Measurements from ENCODE around the gene SNX30. TPM values are rescaled to one million over a fixed set of nuclear protein-coding genes. Genes with fewer than 3 reads are reported as not detected.

The SNX30 gene
- total and polyA plus RNA-seq, 3 experiments from 2014 or later: 3.3 to 3.9 (median 3.7) TPM

DNA sequence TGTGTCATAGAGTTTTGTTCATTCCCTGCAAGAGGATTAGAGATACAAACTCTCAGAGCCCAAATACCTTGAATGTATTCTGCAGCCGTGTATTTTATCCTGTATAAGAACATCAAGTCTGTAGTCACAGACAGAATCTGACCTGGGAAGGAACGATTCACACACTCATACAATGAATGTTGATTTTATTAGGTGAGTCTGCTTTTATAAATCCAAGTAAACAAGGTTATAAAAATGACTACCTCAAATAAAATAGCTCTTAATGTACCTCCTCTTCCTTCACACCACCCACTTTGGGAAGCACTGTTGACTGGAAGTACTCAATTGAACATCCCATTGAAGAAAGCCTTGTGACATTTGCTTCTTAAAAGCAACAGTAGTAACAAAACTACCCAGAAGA, 128.2 kb downstream of the SNX30 start:
- Histone ChIP-seq H3K4me1 (ENCODE audit: insufficient read depth, low read length) (no peaks in the 10 kb centered on the region), H3K36me3 (ENCODE audit: insufficient read depth, low read length) (peaks cover 5% of the 10 kb centered on the region), H3K27me3 (ENCODE audit: insufficient read depth, low read length, poor library complexity, severe bottlenecking) (no peaks in the 10 kb centered on the region), H3K9me3 (ENCODE audit: low read length) (no peaks in the 10 kb centered on the region), H3K27ac (ENCODE audit: low read depth, low read length) (no peak overlapping the region), H3K4me3 (ENCODE audit: low read length) (no peak overlapping the region)
- no peak for DNase-seq
- H3K36me3 Mint-ChIP-seq: peaks cover 15 to 31% (median 24%) of the 10 kb centered on the region in 3 donors
- no peaks in the 10 kb centered on the region for H3K4me1 Mint-ChIP-seq
- no peaks in the 10 kb centered on the region for H3K27me3 Mint-ChIP-seq
- H3K4me3 Mint-ChIP-seq: no peak overlapping the region
- CTCF ChIA-PET: interaction anchor here (1.0 kb wide), 1 partner anchor 36 kb away, joined by 3 read pairs; no protein-coding TSS in a partner anchor
- no peak overlapping the region for H3K27ac Mint-ChIP-seq
- no peaks in the 10 kb centered on the region for H3K9me3 Mint-ChIP-seq
- POLR2A ChIA-PET: no interaction called here

- ChIA-PET CTCF (no interaction called here), POLR2A (no interaction called here)
- Mint-ChIP-seq H3K9me3 (no peaks in the 10 kb centered on the region), H3K36me3 (peaks cover 15 to 25% (median 20%) of the 10 kb centered on the region in 3 donors), H3K4me3 (no peak overlapping the region), H3K4me1 (no peaks in the 10 kb centered on the region), H3K27ac (no peak overlapping the region), H3K27me3 (no peaks in the 10 kb centered on the region)
- no peak overlapping the region for H3K4me3 ChIP-seq (ENCODE audit: low read length)
- DNase-seq: no peak
- no peak overlapping the region for H3K27ac ChIP-seq (ENCODE audit: low read depth, low read length)
- no peaks in the 10 kb centered on the region for H3K4me1 ChIP-seq (ENCODE audit: insufficient read depth, low read length)
- H3K27me3 ChIP-seq (ENCODE audit: insufficient read depth, low read length, poor library complexity, severe bottlenecking): no peaks in the 10 kb centered on the region
- H3K9me3 ChIP-seq (ENCODE audit: low read length): no peaks in the 10 kb centered on the region
- H3K36me3 ChIP-seq (ENCODE audit: insufficient read depth, low read length): no peaks in the 10 kb centered on the region
These were observed 130.1 kb downstream of the SNX30 start for GRCh38 chr9:112880650-112881049.

GRCh38 chr9:112881331-112881730, 130.8 kb downstream of the SNX30 start:
- Mint-ChIP-seq H3K4me3 (no peak overlapping the region), H3K4me1 (no peaks in the 10 kb centered on the region), H3K27ac (peak overlapping the region in 1 of 8 donors; percentile 36), H3K36me3 (peaks cover 11 to 20% (median 19%) of the 10 kb centered on the region in 3 donors), H3K27me3 (no peaks in the 10 kb centered on the region), H3K9me3 (no peaks in the 10 kb centered on the region)
- Histone ChIP-seq H3K36me3 (ENCODE audit: insufficient read depth, low read length) (no peaks in the 10 kb centered on the region), H3K27ac (ENCODE audit: low read depth, low read length) (no peak overlapping the region), H3K27me3 (ENCODE audit: insufficient read depth, low read length, poor library complexity, severe bottlenecking) (no peaks in the 10 kb centered on the region), H3K4me3 (ENCODE audit: low read length) (no peak overlapping the region), H3K9me3 (ENCODE audit: low read length) (no peaks in the 10 kb centered on the region), H3K4me1 (ENCODE audit: insufficient read depth, low read length) (no peaks in the 10 kb centered on the region)
- CTCF ChIA-PET: no interaction called here
- POLR2A ChIA-PET: no interaction called here
- DNase-seq: no peak

DNA sequence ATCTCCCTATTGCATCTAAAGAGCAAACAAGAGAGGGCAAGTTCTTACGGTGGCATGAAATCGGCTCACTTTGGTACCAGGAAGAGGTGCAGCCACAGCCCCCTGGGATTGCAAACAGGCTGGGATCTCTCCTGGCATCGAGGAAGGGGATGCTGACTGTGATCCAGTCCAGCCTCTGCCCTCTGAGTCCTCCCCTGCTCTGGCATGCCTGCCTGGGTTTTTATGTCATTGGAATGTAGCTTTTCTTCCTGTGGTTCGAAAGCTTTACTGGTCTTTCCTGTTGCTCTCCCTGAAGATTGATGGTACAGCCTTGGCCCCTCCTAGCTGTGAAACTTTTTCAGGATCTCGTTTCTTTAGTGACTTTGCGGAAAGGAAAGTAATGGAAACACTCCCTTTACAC, 133.5 kb downstream of the SNX30 start:
- no peaks in the 10 kb centered on the region for H3K9me3 ChIP-seq (ENCODE audit: low read length)
- CTCF ChIA-PET: no interaction called here
- no peaks in the 10 kb centered on the region for H3K4me1 ChIP-seq (ENCODE audit: insufficient read depth, low read length)
- POLR2A ChIA-PET: no interaction called here
- H3K27ac Mint-ChIP-seq: no peak overlapping the region
- no peak overlapping the region for H3K4me3 Mint-ChIP-seq
- H3K27me3 ChIP-seq (ENCODE audit: insufficient read depth, low read length, poor library complexity, severe bottlenecking): no peaks in the 10 kb centered on the region
- H3K36me3 Mint-ChIP-seq: peaks cover 5 to 6% (median 6%) of the 10 kb centered on the region in 3 donors
- no peaks in the 10 kb centered on the region for H3K9me3 Mint-ChIP-seq
- no peak overlapping the region for H3K27ac ChIP-seq (ENCODE audit: low read depth, low read length)
- H3K27me3 Mint-ChIP-seq: no peaks in the 10 kb centered on the region
- H3K4me1 Mint-ChIP-seq: no peaks in the 10 kb centered on the region
- no peak for DNase-seq
- H3K36me3 ChIP-seq (ENCODE audit: insufficient read depth, low read length): no peaks in the 10 kb centered on the region
- no peak overlapping the region for H3K4me3 ChIP-seq (ENCODE audit: low read length)

DNA sequence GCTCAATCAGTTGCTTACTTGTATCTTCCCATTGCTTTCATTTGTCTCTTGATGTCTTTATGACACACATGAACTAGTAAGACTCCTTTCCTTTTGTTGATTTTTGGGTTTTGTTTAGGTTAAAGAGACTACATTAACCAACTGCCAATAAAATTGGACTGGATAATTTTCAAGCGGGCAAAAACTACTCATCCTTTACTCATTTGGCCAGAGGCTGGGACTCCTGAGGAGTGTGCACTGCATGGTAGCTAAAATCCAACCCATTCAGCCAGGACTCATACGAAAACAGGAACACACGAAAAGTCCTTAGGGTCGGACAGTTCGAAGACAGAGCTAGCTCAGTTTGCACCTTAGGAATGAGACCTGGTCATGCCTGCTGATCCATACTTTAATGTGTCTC, 134.2 kb downstream of the SNX30 start:
- H3K4me3 ChIP-seq (ENCODE audit: low read length): no peak overlapping the region
- Mint-ChIP-seq H3K4me3 (no peak overlapping the region), H3K9me3 (no peaks in the 10 kb centered on the region), H3K27me3 (peaks cover 4 to 5% of the 10 kb centered on the region in 2 donors), H3K27ac (no peak overlapping the region), H3K4me1 (no peaks in the 10 kb centered on the region), H3K36me3 (peaks cover 5 to 6% (median 6%) of the 10 kb centered on the region in 3 donors)
- H3K4me1 ChIP-seq (ENCODE audit: insufficient read depth, low read length): no peaks in the 10 kb centered on the region
- CTCF ChIA-PET: no interaction called here
- H3K27ac ChIP-seq (ENCODE audit: low read depth, low read length): no peak overlapping the region
- H3K36me3 ChIP-seq (ENCODE audit: insufficient read depth, low read length): no peaks in the 10 kb centered on the region
- POLR2A ChIA-PET: no interaction called here
- no peaks in the 10 kb centered on the region for H3K27me3 ChIP-seq (ENCODE audit: insufficient read depth, low read length, poor library complexity, severe bottlenecking)
- H3K9me3 ChIP-seq (ENCODE audit: low read length): no peaks in the 10 kb centered on the region
- no peak for DNase-seq

DNA sequence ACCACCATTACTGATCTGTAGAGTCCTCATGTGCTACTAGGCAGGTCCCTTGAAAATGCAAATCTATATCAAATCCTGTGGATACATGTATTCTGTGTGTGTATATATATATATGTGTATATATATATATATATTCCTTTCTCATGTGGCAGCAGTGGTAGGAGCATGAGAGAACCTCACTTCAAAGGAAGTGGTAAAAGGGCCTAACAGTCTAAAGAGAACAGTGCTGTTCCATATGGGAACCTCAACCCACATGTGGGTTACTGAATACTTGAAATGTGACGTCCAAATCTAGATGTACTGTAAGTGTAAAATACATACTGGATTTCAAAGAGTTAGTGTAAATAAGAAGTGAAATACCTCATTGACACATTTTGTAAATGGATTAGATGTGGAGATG, 134.8 kb downstream of the SNX30 start:
- ChIA-PET POLR2A (no interaction called here), CTCF (no interaction called here)
- Mint-ChIP-seq H3K36me3 (peaks cover 5% of the 10 kb centered on the region in 3 donors), H3K27ac (no peak overlapping the region), H3K27me3 (peaks cover 10 to 11% of the 10 kb centered on the region in 2 donors), H3K4me3 (no peak overlapping the region), H3K4me1 (no peaks in the 10 kb centered on the region), H3K9me3 (no peaks in the 10 kb centered on the region)
- H3K27me3 ChIP-seq (ENCODE audit: insufficient read depth, low read length, poor library complexity, severe bottlenecking): no peaks in the 10 kb centered on the region
- H3K36me3 ChIP-seq (ENCODE audit: insufficient read depth, low read length): no peaks in the 10 kb centered on the region
- H3K4me3 ChIP-seq (ENCODE audit: low read length): no peak overlapping the region
- no peak for DNase-seq
- H3K4me1 ChIP-seq (ENCODE audit: insufficient read depth, low read length): no peaks in the 10 kb centered on the region
- no peak overlapping the region for H3K27ac ChIP-seq (ENCODE audit: low read depth, low read length)
- no peaks in the 10 kb centered on the region for H3K9me3 ChIP-seq (ENCODE audit: low read length)

- DNase-seq: no peak
- ChIA-PET CTCF (no interaction called here), POLR2A (no interaction called here)
- no peaks in the 10 kb centered on the region for H3K36me3 ChIP-seq (ENCODE audit: insufficient read depth, low read length)
- no peak overlapping the region for H3K4me3 Mint-ChIP-seq
- H3K9me3 Mint-ChIP-seq: no peaks in the 10 kb centered on the region
- no peaks in the 10 kb centered on the region for H3K9me3 ChIP-seq (ENCODE audit: low read length)
- H3K4me1 Mint-ChIP-seq: no peaks in the 10 kb centered on the region
- H3K27me3 ChIP-seq (ENCODE audit: insufficient read depth, low read length, poor library complexity, severe bottlenecking): no peaks in the 10 kb centered on the region
- H3K4me3 ChIP-seq (ENCODE audit: low read length): no peak overlapping the region
- peaks cover 11 to 15% of the 10 kb centered on the region in 2 donors for H3K27me3 Mint-ChIP-seq
- no peaks in the 10 kb centered on the region for H3K36me3 Mint-ChIP-seq
- H3K27ac ChIP-seq (ENCODE audit: low read depth, low read length): no peak overlapping the region
- no peak overlapping the region for H3K27ac Mint-ChIP-seq
- no peaks in the 10 kb centered on the region for H3K4me1 ChIP-seq (ENCODE audit: insufficient read depth, low read length)
These were observed 135.8 kb downstream of the SNX30 start for GRCh38 chr9:112886351-112886750.

DNA sequence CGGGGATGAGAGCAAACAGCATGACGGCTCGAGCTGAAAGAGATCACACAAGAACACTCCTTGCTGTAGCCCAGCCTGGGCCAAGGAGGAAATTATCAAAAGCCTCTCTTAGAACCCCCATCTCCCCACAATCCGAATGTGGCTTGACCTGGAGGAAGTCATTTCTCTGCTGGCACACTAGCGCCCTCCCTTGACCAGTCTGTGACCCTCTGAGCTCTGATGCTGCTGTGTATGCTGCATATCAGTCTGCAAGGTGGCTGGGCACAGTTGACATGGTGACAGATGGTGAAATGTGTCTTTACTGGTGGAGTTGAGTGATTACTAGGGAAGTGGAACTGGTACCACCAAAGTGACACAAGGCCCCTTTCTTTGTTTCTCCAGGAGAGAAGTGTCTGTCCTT, 136.8 kb downstream of the SNX30 start:
- Mint-ChIP-seq H3K27ac (no peak overlapping the region), H3K4me3 (no peak overlapping the region), H3K27me3 (peaks cover 19 to 26% of the 10 kb centered on the region in 2 donors), H3K9me3 (no peaks in the 10 kb centered on the region), H3K36me3 (no peaks in the 10 kb centered on the region), H3K4me1 (no peaks in the 10 kb centered on the region)
- Histone ChIP-seq H3K27ac (ENCODE audit: low read depth, low read length) (no peak overlapping the region), H3K36me3 (ENCODE audit: insufficient read depth, low read length) (no peaks in the 10 kb centered on the region), H3K27me3 (ENCODE audit: insufficient read depth, low read length, poor library complexity, severe bottlenecking) (no peaks in the 10 kb centered on the region), H3K4me1 (ENCODE audit: insufficient read depth, low read length) (no peaks in the 10 kb centered on the region), H3K4me3 (ENCODE audit: low read length) (no peak overlapping the region), H3K9me3 (ENCODE audit: low read length) (no peaks in the 10 kb centered on the region)
- CTCF ChIA-PET: no interaction called here
- POLR2A ChIA-PET: no interaction called here
- DNase-seq: no peak

Measured in CD8-positive, alpha-beta memory T cell (primary cell).